Measurements from ENCODE around the gene RDH14.

RDH14 gene

DNA sequence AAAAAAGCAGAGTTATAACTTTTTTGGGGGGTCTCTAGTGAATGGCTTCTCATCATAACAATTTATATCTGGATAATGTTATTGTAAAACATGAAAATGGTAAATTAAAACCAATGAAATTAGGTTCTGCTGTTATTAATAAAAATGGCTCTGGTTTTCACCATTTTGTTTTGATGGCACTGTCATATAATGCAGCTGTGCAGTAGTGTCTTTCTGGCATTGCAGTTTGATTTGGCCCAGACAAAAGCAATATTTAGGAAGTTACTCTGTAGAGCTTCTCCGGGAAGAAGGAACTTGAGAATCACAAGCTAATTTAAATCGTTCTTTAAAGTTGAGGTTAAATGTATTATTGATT is 44.1 kb upstream of the RDH14 start:
- H3F3A ChIP-seq (ENCODE audit: control insufficient read depth, insufficient read depth), result no peaks in the 10 kb centered on the region
- H3K4me3 ChIP-seq (ENCODE audit: low read length), result no peak overlapping the region
- no peak overlapping the region for H3K27ac ChIP-seq (ENCODE audit: low read depth, low read length)
- TF ChIP-seq EZH2phosphoT487 (IDR thresholded peaks at IDR 0.05; ENCODE audit: borderline replicate concordance, low read length), result no peak
- TF ChIP-seq, protein P1, sequence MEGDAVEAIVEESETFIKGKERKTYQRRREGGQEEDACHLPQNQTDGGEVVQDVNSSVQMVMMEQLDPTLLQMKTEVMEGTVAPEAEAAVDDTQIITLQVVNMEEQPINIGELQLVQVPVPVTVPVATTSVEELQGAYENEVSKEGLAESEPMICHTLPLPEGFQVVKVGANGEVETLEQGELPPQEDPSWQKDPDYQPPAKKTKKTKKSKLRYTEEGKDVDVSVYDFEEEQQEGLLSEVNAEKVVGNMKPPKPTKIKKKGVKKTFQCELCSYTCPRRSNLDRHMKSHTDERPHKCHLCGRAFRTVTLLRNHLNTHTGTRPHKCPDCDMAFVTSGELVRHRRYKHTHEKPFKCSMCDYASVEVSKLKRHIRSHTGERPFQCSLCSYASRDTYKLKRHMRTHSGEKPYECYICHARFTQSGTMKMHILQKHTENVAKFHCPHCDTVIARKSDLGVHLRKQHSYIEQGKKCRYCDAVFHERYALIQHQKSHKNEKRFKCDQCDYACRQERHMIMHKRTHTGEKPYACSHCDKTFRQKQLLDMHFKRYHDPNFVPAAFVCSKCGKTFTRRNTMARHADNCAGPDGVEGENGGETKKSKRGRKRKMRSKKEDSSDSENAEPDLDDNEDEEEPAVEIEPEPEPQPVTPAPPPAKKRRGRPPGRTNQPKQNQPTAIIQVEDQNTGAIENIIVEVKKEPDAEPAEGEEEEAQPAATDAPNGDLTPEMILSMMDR (IDR thresholded peaks at IDR 0.05; ENCODE audit: low read depth, low read length, poor library complexity, severe bottlenecking), result no peak
- H3K4me2 ChIP-seq (ENCODE audit: low read length), result no peak overlapping the region
- peaks cover 10% of the 10 kb centered on the region for H3K4me1 ChIP-seq (ENCODE audit: control insufficient read depth, low read length)
- H4K20me1 ChIP-seq (ENCODE audit: control insufficient read depth, insufficient read depth, low read depth, low read length), result no peaks in the 10 kb centered on the region
- no peaks in the 10 kb centered on the region for H3K9me3 ChIP-seq (ENCODE audit: control insufficient read depth, insufficient read depth, low read length)
- H3K9me2 ChIP-seq (replicated peaks; ENCODE audit: control insufficient read depth, low read length), result no peaks in the 10 kb centered on the region
- H3K27me3 ChIP-seq (ENCODE audit: control insufficient read depth, low read length), result peaks cover 2% of the 10 kb centered on the region; the same call in 1 of the 2 replicates
- no peaks in the 10 kb centered on the region for H3K79me2 ChIP-seq (ENCODE audit: control insufficient read depth, low read length)
- H3K36me3 ChIP-seq (ENCODE audit: control insufficient read depth, low read length), result no peaks in the 10 kb centered on the region

DNA sequence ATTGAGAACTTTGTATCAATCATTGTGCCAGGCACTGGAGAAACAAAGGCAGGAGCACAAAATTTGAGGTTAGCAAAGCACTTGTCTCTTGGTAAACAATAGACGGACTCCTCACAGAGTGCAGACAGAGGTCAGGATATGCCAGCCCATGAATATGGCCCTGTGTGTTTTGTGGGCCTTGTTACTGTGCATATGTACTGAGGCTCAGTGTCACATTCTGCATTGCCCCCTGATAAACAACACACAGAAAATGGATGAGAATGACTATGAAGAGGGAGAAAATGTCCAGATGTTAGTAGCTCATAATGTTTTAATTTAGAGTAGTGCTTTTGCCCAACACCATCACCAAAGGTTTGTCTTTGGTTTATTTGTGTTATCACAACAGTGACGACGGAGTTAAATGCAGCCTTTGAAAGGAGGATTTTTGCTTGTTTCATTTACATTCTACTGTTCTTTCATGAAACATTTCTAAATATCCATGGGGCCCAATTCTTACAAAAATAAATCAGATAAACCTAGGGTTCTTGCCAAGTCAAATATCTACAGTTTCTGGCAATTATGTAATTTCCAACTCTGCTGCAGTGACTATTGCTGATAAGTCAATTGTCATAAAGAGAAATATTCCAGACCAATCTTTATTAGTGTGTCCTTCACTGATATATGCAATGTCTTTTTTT is 43.5 kb upstream of the RDH14 start:
- Histone ChIP-seq H3K27ac (ENCODE audit: low read depth, low read length) (no peak overlapping the region), H3K9me3 (ENCODE audit: control insufficient read depth, insufficient read depth, low read length) (no peaks in the 10 kb centered on the region), H3K36me3 (ENCODE audit: control insufficient read depth, low read length) (no peaks in the 10 kb centered on the region), H3K9me2 (replicated peaks; ENCODE audit: control insufficient read depth, low read length) (no peaks in the 10 kb centered on the region), H3K4me3 (ENCODE audit: low read length) (no peak overlapping the region), H3K79me2 (ENCODE audit: control insufficient read depth, low read length) (no peaks in the 10 kb centered on the region), H3F3A (ENCODE audit: control insufficient read depth, insufficient read depth) (no peaks in the 10 kb centered on the region), H3K27me3 (ENCODE audit: control insufficient read depth, low read length) (no peaks in the 10 kb centered on the region), H3K4me1 (ENCODE audit: control insufficient read depth, low read length) (peaks cover 11% of the 10 kb centered on the region), H3K4me2 (ENCODE audit: low read length) (no peak overlapping the region), H4K20me1 (ENCODE audit: control insufficient read depth, insufficient read depth, low read depth, low read length) (no peaks in the 10 kb centered on the region)
- TF ChIP-seq, protein P1 (IDR thresholded peaks at IDR 0.05; ENCODE audit: low read depth, low read length, poor library complexity, severe bottlenecking), result no peak
- TF ChIP-seq EZH2phosphoT487 (IDR thresholded peaks at IDR 0.05; ENCODE audit: borderline replicate concordance, low read length), result no peak

GRCh38 chr2:18602298-18602697 is 41.8 kb upstream of the RDH14 start:
- Histone ChIP-seq H3K4me3 (ENCODE audit: low read length) (no peak overlapping the region), H3K79me2 (ENCODE audit: control insufficient read depth, low read length) (no peaks in the 10 kb centered on the region), H3F3A (ENCODE audit: control insufficient read depth, insufficient read depth) (no peaks in the 10 kb centered on the region), H4K20me1 (ENCODE audit: control insufficient read depth, insufficient read depth, low read depth, low read length) (no peaks in the 10 kb centered on the region), H3K4me2 (ENCODE audit: low read length) (no peak overlapping the region), H3K4me1 (ENCODE audit: control insufficient read depth, low read length) (peaks cover 19% of the 10 kb centered on the region), H3K27ac (ENCODE audit: low read depth, low read length) (no peak overlapping the region), H3K27me3 (ENCODE audit: control insufficient read depth, low read length) (no peaks in the 10 kb centered on the region), H3K9me2 (replicated peaks; ENCODE audit: control insufficient read depth, low read length) (no peaks in the 10 kb centered on the region), H3K9me3 (ENCODE audit: control insufficient read depth, insufficient read depth, low read length) (no peaks in the 10 kb centered on the region), H3K36me3 (ENCODE audit: control insufficient read depth, low read length) (no peaks in the 10 kb centered on the region)
- no peak for TF ChIP-seq EZH2phosphoT487 (IDR thresholded peaks at IDR 0.05; ENCODE audit: borderline replicate concordance, low read length)
- TF ChIP-seq, protein P1 (IDR thresholded peaks at IDR 0.05; ENCODE audit: low read depth, low read length, poor library complexity, severe bottlenecking), result no peak

Data from DOHH2 (cell line).